ENCODE measurements around the gene EMC10.

The EMC10 gene

DNA sequence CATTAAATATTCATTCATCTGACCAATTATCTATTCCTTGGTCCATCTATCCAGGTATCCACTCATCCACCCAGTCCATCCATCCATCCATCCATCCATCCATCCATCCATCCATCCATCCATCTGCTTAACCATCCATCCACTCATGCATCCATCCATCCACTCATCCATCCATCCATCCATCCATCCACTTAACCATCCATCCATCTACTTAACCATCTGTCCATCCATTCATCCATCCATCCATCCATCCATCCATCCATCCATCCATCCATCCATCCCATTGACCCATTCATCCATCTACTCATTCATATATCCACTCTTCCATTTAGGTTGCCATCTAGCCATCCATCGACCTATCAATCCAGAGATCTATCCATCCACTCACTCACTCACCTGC is 32.2 kb upstream of the EMC10 start:
- no peak overlapping the region for H3K4me3 ChIP-seq (replicated peaks; ENCODE audit: low read depth, low read length)
- TF ChIP-seq, protein P1, sequence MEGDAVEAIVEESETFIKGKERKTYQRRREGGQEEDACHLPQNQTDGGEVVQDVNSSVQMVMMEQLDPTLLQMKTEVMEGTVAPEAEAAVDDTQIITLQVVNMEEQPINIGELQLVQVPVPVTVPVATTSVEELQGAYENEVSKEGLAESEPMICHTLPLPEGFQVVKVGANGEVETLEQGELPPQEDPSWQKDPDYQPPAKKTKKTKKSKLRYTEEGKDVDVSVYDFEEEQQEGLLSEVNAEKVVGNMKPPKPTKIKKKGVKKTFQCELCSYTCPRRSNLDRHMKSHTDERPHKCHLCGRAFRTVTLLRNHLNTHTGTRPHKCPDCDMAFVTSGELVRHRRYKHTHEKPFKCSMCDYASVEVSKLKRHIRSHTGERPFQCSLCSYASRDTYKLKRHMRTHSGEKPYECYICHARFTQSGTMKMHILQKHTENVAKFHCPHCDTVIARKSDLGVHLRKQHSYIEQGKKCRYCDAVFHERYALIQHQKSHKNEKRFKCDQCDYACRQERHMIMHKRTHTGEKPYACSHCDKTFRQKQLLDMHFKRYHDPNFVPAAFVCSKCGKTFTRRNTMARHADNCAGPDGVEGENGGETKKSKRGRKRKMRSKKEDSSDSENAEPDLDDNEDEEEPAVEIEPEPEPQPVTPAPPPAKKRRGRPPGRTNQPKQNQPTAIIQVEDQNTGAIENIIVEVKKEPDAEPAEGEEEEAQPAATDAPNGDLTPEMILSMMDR (IDR thresholded peaks at IDR 0.05; ENCODE audit: low read length, missing control alignments) = no peak
- no peak for DNase-seq (ENCODE audit: low read depth)

DNA sequence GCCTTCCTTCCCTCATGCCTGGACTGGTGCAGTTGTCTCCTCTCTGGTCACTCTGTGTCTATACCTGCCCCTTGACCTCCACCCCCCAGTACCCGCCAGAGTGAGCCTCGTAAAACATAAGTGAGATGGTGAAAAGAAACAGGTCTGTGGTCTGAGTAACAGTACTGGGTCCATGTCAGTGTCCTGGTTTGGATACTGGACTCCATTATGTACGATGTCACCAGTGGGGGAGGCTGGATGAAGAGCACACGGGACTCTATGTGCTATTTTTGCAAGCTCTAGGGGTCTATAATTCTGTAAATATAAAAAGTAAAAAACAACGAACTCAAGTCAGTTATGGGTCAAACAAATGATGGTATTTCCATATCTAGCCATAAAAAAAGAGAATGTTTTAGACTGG is 29.3 kb upstream of the EMC10 start:
- TF ChIP-seq, protein P1 (IDR thresholded peaks at IDR 0.05; ENCODE audit: low read length, missing control alignments) = no peak
- no peak for DNase-seq (ENCODE audit: low read depth)
- no peak overlapping the region for H3K4me3 ChIP-seq (replicated peaks; ENCODE audit: low read depth, low read length)

DNA sequence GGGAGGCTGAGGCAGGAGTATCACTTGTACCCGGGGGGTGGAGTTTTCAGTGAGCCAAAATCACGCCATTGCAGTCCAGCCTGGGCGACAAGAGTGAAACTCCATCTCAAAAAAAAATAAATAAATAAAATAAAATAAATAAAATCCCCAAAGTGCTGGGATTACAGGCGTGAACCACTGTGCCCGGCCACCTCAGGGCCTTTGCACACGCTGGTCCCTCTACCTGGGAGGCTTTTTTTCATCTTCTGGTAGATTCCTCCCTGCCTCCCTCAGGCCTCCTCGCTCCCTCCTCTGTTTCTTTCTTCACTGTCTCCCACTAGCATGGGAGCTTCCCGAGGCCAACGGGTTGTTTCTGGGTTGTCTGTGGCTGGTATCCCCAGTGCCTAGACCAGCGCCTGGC is 28.6 kb upstream of the EMC10 start:
- H3K4me3 ChIP-seq (replicated peaks; ENCODE audit: low read depth, low read length) = no peak overlapping the region
- no peak for DNase-seq (ENCODE audit: low read depth)
- TF ChIP-seq, protein P1 (IDR thresholded peaks at IDR 0.05; ENCODE audit: low read length, missing control alignments) = no peak

DNA sequence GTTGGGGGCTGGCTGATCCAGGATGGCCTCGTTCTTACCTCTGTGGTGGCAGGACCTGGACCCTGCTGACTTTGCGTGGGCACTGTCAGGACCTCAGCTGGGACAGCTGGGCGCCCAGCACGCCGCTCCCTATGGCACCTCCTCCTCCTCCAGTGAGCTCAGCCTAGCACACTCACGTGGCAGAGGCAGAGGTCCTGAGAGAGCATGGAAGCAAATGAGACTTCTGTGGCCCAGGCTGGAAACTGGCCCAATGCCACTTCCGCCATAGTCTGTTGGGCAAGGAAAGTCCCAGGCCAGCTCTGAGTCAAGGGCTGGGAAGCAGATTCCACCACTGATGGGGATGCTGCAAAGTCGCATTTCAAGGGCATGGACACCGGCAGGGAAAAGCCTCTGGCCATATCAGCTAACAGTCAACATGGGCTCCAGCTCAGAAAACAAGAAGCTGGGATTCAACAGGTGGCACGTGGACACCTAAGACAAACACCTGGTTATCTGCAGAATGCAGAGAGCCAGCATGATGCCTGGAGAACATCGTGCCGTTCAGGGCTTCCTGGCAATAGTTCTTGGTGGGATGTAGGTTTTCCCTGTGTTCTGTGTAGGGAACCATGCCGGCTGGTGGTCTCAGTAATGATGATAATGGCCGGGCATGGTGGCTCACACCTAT is 26.9 kb upstream of the EMC10 start:
- TF ChIP-seq, protein P1 (IDR thresholded peaks at IDR 0.05; ENCODE audit: low read length, missing control alignments) = no peak
- no peak for DNase-seq (ENCODE audit: low read depth)
- no peak overlapping the region for H3K4me3 ChIP-seq (replicated peaks; ENCODE audit: low read depth, low read length)

DNA sequence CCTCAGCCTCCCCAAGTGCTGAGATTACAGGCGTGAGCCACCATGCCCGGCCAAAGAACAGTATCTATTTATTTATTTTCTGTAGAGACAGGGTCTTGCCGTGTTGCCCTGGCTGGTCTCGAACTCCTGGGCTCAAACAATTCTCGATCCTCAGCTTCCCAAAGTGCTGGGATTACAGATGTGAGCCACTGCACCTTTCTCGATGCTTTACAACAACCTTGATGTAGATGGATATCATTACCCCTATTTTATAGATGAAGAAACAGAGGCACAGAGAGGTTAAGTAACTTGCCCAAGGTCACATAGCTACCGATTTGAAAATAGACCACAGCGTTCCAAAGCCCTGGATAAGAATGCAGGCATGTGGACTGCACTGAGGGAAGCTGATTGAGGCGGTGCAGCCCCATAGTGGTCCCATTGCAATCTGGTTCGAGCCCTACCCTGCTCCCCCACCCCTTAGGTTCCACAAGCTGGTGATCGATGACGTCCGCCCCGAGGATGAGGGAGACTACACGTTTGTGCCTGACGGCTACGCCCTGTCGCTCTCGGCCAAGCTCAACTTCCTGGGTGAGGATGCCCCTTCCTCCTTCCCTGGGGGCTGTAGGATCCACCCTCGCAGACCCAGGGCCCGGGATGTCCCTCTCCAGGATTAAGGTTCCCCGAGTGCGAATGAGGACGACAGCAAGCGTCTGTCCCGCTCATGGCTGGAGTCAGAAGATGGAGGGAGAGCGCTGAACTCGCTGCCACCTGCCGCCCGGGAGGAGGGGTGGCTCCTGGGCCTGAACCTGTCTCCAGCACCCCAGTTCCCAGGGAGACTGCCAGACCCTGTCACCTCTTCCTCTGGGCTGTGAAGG is 25.7 kb upstream of the EMC10 start:
- DNase-seq (ENCODE audit: low read depth) = no peak
- H3K4me3 ChIP-seq (replicated peaks; ENCODE audit: low read depth, low read length) = no peak overlapping the region
- TF ChIP-seq, protein P1 (IDR thresholded peaks at IDR 0.05; ENCODE audit: low read length, missing control alignments) = no peak

DNA sequence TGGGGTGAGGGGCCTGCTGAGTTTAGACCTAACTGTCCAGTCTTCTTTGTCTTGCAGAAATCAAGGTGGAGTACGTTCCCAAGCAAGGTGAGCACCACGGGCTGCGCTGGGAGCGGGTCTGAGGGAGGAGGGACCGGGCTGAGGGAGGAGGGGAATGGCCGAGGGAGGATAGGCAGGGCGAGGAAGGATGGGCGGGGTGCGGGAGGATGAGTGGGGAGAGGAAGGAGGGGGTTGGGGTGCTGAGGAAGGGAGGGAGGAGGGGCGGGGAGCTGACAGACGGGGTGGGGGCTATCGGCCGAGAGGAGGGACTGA is 25.1 kb upstream of the EMC10 start:
- no peak overlapping the region for H3K4me3 ChIP-seq (replicated peaks; ENCODE audit: low read depth, low read length)
- TF ChIP-seq, protein P1 (IDR thresholded peaks at IDR 0.05; ENCODE audit: low read length, missing control alignments) = no peak
- DNase-seq (ENCODE audit: low read depth) = no peak
